Lower leg skin (tissue), 3 donors: ENCODE measurements around the gene SMC1B.

ENCODE experiments used
- POLR2A ChIP-seq, 2 donors: fragments of 450-650 bp; IDR thresholded peaks; one replicate each; pipeline ENCODE4 v1.6.1; 2016 to 2017; ENCODE audit warnings: antibody characterized with exemption in 2 of 2, mild to moderate bottlenecking in 1 of 2, moderate library complexity in 1 of 2
- TF ChIP-seq, protein P1 (sequence below), 3 donors: fragments of 450-650 bp; IDR thresholded peaks; one replicate each; pipeline ENCODE4 v1.5.1; 2016; ENCODE audit warnings: antibody characterized with exemption in 3 of 3, mild to moderate bottlenecking in 3 of 3, moderate library complexity in 2 of 3

DNA sequence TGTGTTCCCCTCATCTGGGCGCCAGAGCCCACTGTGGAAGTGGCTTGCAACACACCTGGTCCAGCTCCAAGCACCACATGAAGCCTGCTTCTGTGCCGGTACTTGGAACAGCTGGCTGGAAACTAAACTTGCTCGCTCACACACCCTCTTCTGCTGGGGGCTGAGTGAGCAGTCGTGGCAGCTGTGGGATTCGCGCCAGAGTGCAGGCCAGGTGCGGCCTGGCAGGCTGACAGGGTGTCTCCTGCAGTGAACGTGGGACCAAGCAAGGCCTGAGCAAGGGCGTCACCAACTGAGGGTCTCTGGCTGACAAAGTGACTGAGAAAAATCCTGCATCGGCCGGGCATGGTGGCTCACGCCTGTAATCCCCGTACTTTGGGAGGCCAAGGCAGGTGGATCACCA, 15.2 kb downstream of the SMC1B start:
- no peak for TF ChIP-seq POLR2A (IDR thresholded peaks at IDR 0.05)
- TF ChIP-seq, protein P1, sequence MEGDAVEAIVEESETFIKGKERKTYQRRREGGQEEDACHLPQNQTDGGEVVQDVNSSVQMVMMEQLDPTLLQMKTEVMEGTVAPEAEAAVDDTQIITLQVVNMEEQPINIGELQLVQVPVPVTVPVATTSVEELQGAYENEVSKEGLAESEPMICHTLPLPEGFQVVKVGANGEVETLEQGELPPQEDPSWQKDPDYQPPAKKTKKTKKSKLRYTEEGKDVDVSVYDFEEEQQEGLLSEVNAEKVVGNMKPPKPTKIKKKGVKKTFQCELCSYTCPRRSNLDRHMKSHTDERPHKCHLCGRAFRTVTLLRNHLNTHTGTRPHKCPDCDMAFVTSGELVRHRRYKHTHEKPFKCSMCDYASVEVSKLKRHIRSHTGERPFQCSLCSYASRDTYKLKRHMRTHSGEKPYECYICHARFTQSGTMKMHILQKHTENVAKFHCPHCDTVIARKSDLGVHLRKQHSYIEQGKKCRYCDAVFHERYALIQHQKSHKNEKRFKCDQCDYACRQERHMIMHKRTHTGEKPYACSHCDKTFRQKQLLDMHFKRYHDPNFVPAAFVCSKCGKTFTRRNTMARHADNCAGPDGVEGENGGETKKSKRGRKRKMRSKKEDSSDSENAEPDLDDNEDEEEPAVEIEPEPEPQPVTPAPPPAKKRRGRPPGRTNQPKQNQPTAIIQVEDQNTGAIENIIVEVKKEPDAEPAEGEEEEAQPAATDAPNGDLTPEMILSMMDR (IDR thresholded peaks at IDR 0.05): no peak
